HG02759 (cell line): ENCODE results near the gene RAD9B.
A peak's percentile ranks its signal among the peaks of the same experiment; 100 is the strongest.
"Not testable (repeated sequence)": the region's sequence is repeated elsewhere in the genome, so short reads cannot be mapped to it uniquely, and the experiment has no call there.

Experiments
- ATAC-seq: cut with Tn5 transposase; IDR thresholded peaks from one replicate; pipeline ENCODE4 v1.9.1; 2021; ENCODE audit warnings: mild to moderate bottlenecking, moderate library complexity; ENCODE audit not compliant: unreplicated experiment

RAD9B gene

GRCh38 chr12:110520876-110521712, 19.0 kb downstream of the RAD9B start:
- ATAC-seq = not testable (repeated sequence)

- no peak for ATAC-seq
Observed at GRCh38 chr12:110528277-110528839, 26.2 kb downstream of the RAD9B start.

GRCh38 chr12:110530511-110530910, 28.4 kb downstream of the RAD9B start:
- ATAC-seq = no peak

DNA sequence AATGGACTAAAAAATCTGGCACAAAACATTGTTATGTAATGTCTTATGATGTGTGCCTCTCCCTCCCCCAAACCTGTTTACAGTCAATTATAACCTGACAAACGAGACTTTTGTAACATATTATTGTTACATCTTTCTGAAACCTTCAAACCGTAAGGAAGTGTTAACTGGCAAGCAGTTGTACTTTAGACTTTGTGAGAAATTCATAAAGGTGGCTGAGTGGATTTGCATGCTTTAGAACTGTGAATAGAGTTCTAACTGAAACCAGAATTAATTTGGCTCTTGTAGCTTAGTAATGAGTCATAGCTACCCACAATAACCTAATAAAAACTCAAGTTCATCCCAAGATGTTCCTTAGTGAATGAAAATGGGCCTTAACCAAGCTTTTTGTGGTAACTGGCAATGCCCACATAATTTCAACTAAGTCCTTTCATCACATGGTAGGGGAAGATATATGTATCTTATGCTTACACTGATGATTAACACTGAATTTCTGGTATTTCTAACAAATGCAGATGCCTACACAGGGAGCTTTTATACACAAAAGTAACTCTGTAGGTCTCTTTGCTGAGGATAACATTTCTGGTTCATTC, 29.7 kb downstream of the RAD9B start:
- peak; percentile 89 for ATAC-seq

- no peak for ATAC-seq
Observed at GRCh38 chr12:110532644-110533043, 30.5 kb downstream of the RAD9B start.

- ATAC-seq = no peak
Observed at GRCh38 chr12:110533607-110534006, 31.5 kb downstream of the RAD9B start.

GRCh38 chr12:110534811-110535210, 32.7 kb downstream of the RAD9B start:
- ATAC-seq = no peak

GRCh38 chr12:110536834-110537604, 34.9 kb downstream of the RAD9B start:
- ATAC-seq = no peak

- no peak for ATAC-seq
Observed at GRCh38 chr12:110537605-110538409, 35.7 kb downstream of the RAD9B start.

- ATAC-seq = no peak
Observed at GRCh38 chr12:110538869-110539622, 36.9 kb downstream of the RAD9B start.

DNA sequence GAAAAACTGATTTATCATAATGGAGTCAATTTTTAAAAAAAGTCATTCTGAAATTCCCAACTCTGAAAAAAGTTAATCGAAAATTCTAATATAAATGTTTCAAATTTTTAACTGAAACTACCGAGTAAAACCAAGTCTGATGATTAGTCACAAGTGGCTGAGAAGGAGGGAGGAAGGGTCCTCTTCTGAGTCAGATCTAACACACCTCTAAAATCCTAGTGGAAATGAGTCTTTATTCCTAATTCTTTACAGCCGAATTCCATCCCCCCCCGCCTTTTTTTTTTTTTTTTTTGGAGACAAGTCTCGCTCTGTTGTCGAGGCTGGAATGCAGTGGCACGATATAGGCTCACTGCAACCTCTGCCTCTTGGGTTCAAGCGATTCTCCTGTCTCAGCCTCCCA, 37.9 kb downstream of the RAD9B start:
- no peak for ATAC-seq

GRCh38 chr12:110543252-110543959, 41.3 kb downstream of the RAD9B start:
- ATAC-seq = no peak

GRCh38 chr12:110543965-110544364, 41.8 kb downstream of the RAD9B start:
- no peak for ATAC-seq

DNA sequence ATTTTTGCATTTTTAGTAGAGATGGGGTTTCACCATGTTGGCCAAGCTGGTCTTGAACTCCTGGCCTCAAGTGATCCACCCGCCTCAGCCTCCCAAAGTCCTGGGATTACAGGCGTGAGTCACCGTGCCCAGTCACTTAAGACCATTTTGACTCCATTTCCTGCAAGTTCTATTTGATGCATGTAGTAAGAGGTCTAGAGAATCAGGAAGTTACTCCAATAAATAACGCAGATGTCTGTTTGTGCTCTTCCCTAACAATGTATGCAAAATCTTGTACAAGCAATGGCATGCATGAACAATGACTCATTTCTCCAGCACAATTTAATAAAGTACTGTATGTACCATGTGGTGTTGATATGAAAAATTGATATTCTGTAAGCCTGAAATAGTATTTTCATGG, 43.1 kb downstream of the RAD9B start:
- ATAC-seq = not testable (repeated sequence)

- no peak for ATAC-seq
Observed at GRCh38 chr12:110545812-110546211, 43.7 kb downstream of the RAD9B start.

DNA sequence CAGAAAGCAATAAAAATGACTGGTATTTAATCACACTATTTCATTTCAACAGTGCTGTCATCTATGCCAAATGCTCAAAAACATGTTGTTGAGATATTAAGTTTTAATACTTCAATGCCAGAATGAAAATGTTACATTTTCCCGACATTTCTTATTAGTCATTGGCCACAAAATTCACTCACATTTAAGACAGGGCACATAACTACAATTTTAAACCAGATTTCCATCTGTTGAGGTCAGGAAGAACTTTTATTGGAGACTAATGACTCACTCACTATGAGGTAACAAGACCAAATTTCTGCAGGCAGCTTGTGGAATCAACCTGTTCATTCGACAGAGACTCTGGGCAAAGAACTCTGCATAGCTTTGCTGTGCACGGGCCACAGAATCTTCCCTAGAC, 44.2 kb downstream of the RAD9B start:
- ATAC-seq = no peak

- ATAC-seq = no peak
Observed at GRCh38 chr12:110547090-110547489, 45.0 kb downstream of the RAD9B start.

DNA sequence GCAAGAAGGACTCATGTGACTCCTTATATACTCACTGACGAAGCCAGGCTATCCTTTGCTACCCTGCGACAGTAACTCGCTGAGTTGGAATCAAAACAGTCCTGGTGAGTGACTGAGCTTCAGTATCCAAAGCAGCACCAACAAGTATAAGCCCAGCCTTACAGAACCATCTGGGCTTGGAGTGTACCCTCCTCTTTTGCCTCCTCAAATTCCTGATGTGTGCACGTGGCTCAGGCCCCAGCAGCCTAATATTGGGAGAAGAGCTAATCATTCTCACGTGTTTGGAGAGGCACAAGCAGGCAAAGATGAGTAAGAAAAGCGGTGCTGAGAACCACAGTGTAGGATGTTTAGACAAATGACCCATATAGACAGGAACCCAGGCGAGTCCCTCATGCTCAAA, 46.5 kb downstream of the RAD9B start:
- ATAC-seq = no peak

DNA sequence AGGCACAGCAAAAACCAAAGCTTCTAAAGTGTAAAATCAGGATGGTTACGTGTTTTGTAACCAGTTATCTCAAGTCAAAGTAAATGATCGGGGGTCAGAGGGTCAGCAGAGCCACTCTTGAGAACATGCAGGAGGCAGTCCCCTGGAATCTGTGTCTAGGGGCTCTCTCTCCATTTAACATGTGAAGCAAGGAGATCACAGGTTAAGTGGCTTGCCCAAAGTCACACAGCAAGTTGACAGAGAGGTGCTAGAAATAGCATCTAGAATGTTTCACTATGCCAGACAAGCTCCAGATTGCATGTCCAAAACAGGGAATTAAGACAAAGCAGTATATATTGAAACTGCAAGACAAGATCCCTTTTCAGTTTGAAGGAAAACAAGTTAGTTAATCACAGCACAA, 47.6 kb downstream of the RAD9B start:
- ATAC-seq = no peak
